Body of pancreas (tissue), 4 donors: ENCODE results near the gene BTG2. TPM values are rescaled to one million over a fixed set of nuclear protein-coding genes. Genes with fewer than 3 reads are reported as not detected.

Source experiments
- ATAC-seq: fragments of 150-250 bp; one replicate; pipeline ENCODE4 v1.9.1; 2016
- DNase-seq, 4 donors: peaks; one replicate each; pipeline ENCODE4 v3.0.0-alpha.2; 2019
- H3K27ac ChIP-seq, 4 donors: fragments of 200-600 bp; sonication (generic); 1 replicate in 3 of 4; 2 replicates in 1 of 4; pipeline versions ENCODE4 v1.5.1 to v1.6.1; 2016 to 2019; ENCODE audit warnings: mild to moderate bottlenecking in 1 of 4, mixed read lengths in 1 of 4, moderate library complexity in 1 of 4
- H3K27me3 ChIP-seq, 2 donors: fragments of 200-600 bp; sonication (generic); one replicate each; pipeline ENCODE4 v1.6.0; 2016; ENCODE audit warnings: mild to moderate bottlenecking in 1 of 2
- H3K36me3 ChIP-seq, 2 donors: fragments of 200-600 bp; sonication (generic); replicated peaks in 1 of 2; 2 replicates each; pipeline ENCODE4 v1.5.1; 2016; ENCODE audit warnings: low read depth in 2 of 2; ENCODE audit not compliant: insufficient read depth in 1 of 2
- H3K4me1 ChIP-seq: fragments of 200-600 bp; sonication (generic); one replicate; pipeline ENCODE4 v1.6.0; 2016
- H3K4me3 ChIP-seq, 2 donors: fragments of 200-600 bp; sonication (generic); 1 replicate in 1 of 2; 2 replicates in 1 of 2; pipeline ENCODE4 v1.5.1; 2016 to 2019
- H3K9me3 ChIP-seq, 3 donors: fragments of 200-600 bp; sonication (generic); 1 replicate in 2 of 3; 2 replicates in 1 of 3; pipeline ENCODE4 v1.5.1; 2016
- CTCF ChIP-seq, 7 experiments: fragments of 450-650 bp in 4 of 7; fragments of 200-600 bp in 3 of 7; sonication (generic) in 3 of 7; IDR thresholded peaks; one replicate each; pipeline ENCODE4 v1.5.1; 2016 to 2019; ENCODE audit warnings: antibody characterized with exemption in 7 of 7
- POLR2A ChIP-seq, 3 donors: fragments of 450-650 bp; IDR thresholded peaks; one replicate each; pipeline ENCODE4 v1.6.1; 2016; ENCODE audit warnings: antibody characterized with exemption in 3 of 3, mild to moderate bottlenecking in 2 of 3
- WGBS, 2 donors: methylation state at CpG; one replicate each; pipeline ENCODE4 v1.1.5; 2017; 5-methylcytosine and 5-hydroxymethylcytosine counted together
- intact Hi-C: fragments of 100-400 bp; cut with DNase I; formaldehyde crosslinking; loops from one replicate; pipeline ENCODE4 v1.15.1; 2023
- total RNA-seq, 2 donors: library from RNA; depleted of rRNA; stranded (reverse); fragments of >200 nt; gene quantifications; one replicate each; pipeline ENCODE4 v1.1.0, GENCODE V29; 2016

BTG2 gene
- total RNA-seq, 2 donors from 2014 or later: 122 to 160 TPM

- intact Hi-C loops: no loop called here
- no peak overlapping the region for H3K27ac ChIP-seq
- no peaks in the 10 kb centered on the region for H3K27me3 ChIP-seq
- no peaks in the 10 kb centered on the region for H3K9me3 ChIP-seq
- WGBS, 2 donors: 88 to 96% methylated on average over 5 of the region's 5 CpGs
- ATAC-seq: no peak
- no peak for DNase-seq
- peaks cover 62% of the 10 kb centered on the region for H3K4me1 ChIP-seq
- TF ChIP-seq POLR2A (IDR thresholded peaks at IDR 0.05) (no peak), CTCF (IDR thresholded peaks at IDR 0.05) (no peak)
- H3K36me3 ChIP-seq: no peaks in the 10 kb centered on the region
- no peak overlapping the region for H3K4me3 ChIP-seq
These were observed 25.3 kb upstream of the BTG2 start for GRCh38 chr1:203280061-203280460.

- TF ChIP-seq CTCF (IDR thresholded peaks at IDR 0.05): no peak
- no peak for TF ChIP-seq POLR2A (IDR thresholded peaks at IDR 0.05)
- 56 to 72% methylated on average over 3 of the region's 3 CpGs for WGBS, 2 donors
- H3K27me3 ChIP-seq: no peaks in the 10 kb centered on the region
- peak overlapping the region in 3 of 4 donors; percentile 25 to 90 (median 78) for H3K27ac ChIP-seq
- no peaks in the 10 kb centered on the region for H3K36me3 ChIP-seq
- peaks cover 65% of the 10 kb centered on the region for H3K4me1 ChIP-seq
- intact Hi-C loops: no loop called here
- ATAC-seq (no peak), DNase-seq (peak in 1 of 4 donors; percentile 8)
- H3K4me3 ChIP-seq: no peak overlapping the region
- no peaks in the 10 kb centered on the region for H3K9me3 ChIP-seq
These were observed 24.3 kb upstream of the BTG2 start for GRCh38 chr1:203281033-203281432.

- Histone ChIP-seq H3K4me1 (peaks cover 75% of the 10 kb centered on the region), H3K27ac (peak overlapping the region; percentile 78 to 90 (median 80)), H3K9me3 (no peaks in the 10 kb centered on the region), H3K27me3 (no peaks in the 10 kb centered on the region), H3K36me3 (no peaks in the 10 kb centered on the region), H3K4me3 (no peak overlapping the region)
- ATAC-seq: peak; percentile 37
- DNase-seq: peak in 3 of 4 donors; percentile 43 to 67 (median 63)
- WGBS, 2 donors: 34 to 48% methylated on average over 6 to 10 of the region's 10 CpGs
- intact Hi-C loops: no loop called here
- TF ChIP-seq POLR2A (IDR thresholded peaks at IDR 0.05) (no peak), CTCF (IDR thresholded peaks at IDR 0.05) (no peak)
These were observed 23.3 kb upstream of the BTG2 start for GRCh38 chr1:203281851-203282661.

- peak; percentile 67 to 83 (median 76) for DNase-seq
These were observed 22.4 kb upstream of the BTG2 start for GRCh38 chr1:203282720-203283542.

More at GRCh38 chr1:203282720-203283542, 22.4 kb upstream of the BTG2 start:
- H3K27me3 ChIP-seq: no peaks in the 10 kb centered on the region
- TF ChIP-seq POLR2A (IDR thresholded peaks at IDR 0.05) (peak in 2 of 3 donors; percentile 65 to 79), CTCF (IDR thresholded peaks at IDR 0.05) (no peak)
- no peaks in the 10 kb centered on the region for H3K9me3 ChIP-seq
- peaks cover 79% of the 10 kb centered on the region for H3K4me1 ChIP-seq
- 36 to 44% methylated on average over 11 of the region's 11 CpGs for whole genome bisulfite sequencing, 2 donors
- peak overlapping the region; percentile 78 to 90 (median 80) for H3K27ac ChIP-seq
- no peaks in the 10 kb centered on the region for H3K36me3 ChIP-seq
- peak; percentile 66 for ATAC-seq
- intact Hi-C loops: no loop called here
- no peak overlapping the region for H3K4me3 ChIP-seq
